ENCODE measurements around the gene PCP4.
"Not testable (repeated sequence)": the region's sequence is repeated elsewhere in the genome, so short reads cannot be mapped to it uniquely, and the experiment has no call there.

The PCP4 gene

DNA sequence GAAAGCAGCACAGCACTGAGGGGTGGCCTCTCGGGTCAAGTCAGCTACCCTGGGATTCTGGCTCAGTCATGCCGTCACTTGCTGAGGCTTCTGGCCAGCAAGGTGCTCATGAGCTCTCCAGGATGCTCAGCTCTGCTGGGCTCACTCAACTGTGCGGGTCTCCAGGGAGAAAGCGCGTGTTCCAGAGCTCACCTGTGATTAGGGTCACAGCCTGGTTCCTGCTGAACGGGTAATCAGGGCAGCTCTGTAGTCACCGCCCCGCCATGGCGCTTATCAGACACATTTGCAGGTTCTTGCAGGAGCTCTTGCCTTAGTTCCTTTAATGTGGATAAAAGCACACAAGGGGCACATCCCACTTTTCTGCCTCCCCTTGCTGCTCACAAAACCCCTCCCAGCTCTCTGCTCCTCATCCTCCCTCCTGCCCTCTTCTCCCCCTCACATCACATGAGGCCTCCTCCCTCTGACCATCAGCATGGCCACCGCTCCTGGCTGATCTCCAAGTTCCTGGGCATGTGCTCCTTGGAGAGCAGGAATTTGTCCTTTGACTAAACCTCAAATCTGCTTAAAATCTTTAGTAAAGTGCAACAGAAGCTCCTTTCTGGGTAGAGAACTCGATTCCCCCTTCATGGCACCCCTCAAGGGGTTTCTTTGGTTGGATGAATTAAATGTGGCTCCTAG lies 2.0 kb downstream of the PCP4 start:
- no peak for TF ChIP-seq TAF1 (IDR thresholded peaks at IDR 0.05; ENCODE audit: borderline replicate concordance, low read depth, low read length)
- no peak for TF ChIP-seq POLR2AphosphoS5 (IDR thresholded peaks at IDR 0.05; ENCODE audit: low read depth, low read length)
- TF ChIP-seq POLR2A (IDR thresholded peaks at IDR 0.05; ENCODE audit: low read depth, low read length): no peak
- no peak for DNase-seq (ENCODE audit: insufficient read length)
- FAIRE-seq: no peak

DNA sequence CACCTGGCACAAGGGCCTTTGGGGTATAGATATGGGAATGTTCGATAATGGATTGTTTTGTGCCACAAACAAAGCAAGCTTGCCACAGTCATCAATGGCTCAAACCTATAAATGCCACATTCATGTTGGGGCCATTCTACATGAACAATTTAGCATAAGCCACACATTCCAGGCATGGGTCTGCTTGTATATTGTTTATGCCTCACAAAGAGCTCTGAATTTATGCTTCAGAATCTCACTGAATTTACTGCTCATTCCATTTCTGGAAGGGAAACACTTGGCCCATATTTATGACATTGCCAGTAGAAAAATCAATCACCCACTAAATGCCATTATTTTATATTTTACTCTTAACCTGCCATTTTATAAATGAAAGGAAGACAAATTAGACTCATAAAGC lies 6.4 kb downstream of the PCP4 start:
- FAIRE-seq (no peak), DNase-seq (ENCODE audit: insufficient read length) (no peak)

DNA sequence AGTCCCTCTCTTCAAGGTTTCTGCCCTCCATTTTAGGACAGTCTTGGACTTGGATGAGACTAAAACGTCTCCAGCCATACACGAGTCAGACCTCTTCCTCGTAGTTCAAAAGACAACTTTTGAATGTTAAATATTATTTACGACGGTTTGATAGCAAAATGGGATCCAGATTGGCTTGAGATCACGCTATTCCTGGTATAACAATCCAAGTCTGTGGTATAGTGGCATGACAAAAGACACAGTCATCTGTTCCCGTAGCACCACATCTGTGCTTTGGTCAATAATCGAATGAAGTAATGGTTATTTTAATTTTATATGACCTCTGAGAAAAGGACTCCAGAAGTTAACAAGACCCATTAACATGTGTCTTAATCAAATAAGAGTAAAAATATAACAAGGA lies 7.0 kb downstream of the PCP4 start:
- no peak for FAIRE-seq
- TF ChIP-seq POLR2A (IDR thresholded peaks at IDR 0.05; ENCODE audit: low read depth, low read length) (no peak), POLR2AphosphoS5 (IDR thresholded peaks at IDR 0.05; ENCODE audit: low read depth, low read length) (no peak), TAF1 (IDR thresholded peaks at IDR 0.05; ENCODE audit: borderline replicate concordance, low read depth, low read length) (no peak)

More for the DNA sequence above, 6.4 kb downstream of the PCP4 start:
- no peak for TF ChIP-seq POLR2A (IDR thresholded peaks at IDR 0.05; ENCODE audit: low read depth, low read length)
- TF ChIP-seq TAF1 (IDR thresholded peaks at IDR 0.05; ENCODE audit: borderline replicate concordance, low read depth, low read length): no peak
- TF ChIP-seq POLR2AphosphoS5 (IDR thresholded peaks at IDR 0.05; ENCODE audit: low read depth, low read length): no peak

GRCh38 chr21:39874759-39875158 lies 7.5 kb downstream of the PCP4 start:
- DNase-seq (ENCODE audit: insufficient read length) (no peak), FAIRE-seq (no peak)
- TF ChIP-seq POLR2AphosphoS5 (IDR thresholded peaks at IDR 0.05; ENCODE audit: low read depth, low read length) (no peak), TAF1 (IDR thresholded peaks at IDR 0.05; ENCODE audit: borderline replicate concordance, low read depth, low read length) (no peak), POLR2A (IDR thresholded peaks at IDR 0.05; ENCODE audit: low read depth, low read length) (no peak)

More for the DNA sequence above, 7.0 kb downstream of the PCP4 start:
- DNase-seq (ENCODE audit: insufficient read length): no peak

GRCh38 chr21:39881661-39882060 lies 14.4 kb downstream of the PCP4 start:
- TF ChIP-seq POLR2A (IDR thresholded peaks at IDR 0.05; ENCODE audit: low read depth, low read length): no peak
- no peak for TF ChIP-seq POLR2AphosphoS5 (IDR thresholded peaks at IDR 0.05; ENCODE audit: low read depth, low read length)
- TF ChIP-seq TAF1 (IDR thresholded peaks at IDR 0.05; ENCODE audit: borderline replicate concordance, low read depth, low read length): no peak
- no peak for DNase-seq (ENCODE audit: insufficient read length)
- no peak for FAIRE-seq

DNA sequence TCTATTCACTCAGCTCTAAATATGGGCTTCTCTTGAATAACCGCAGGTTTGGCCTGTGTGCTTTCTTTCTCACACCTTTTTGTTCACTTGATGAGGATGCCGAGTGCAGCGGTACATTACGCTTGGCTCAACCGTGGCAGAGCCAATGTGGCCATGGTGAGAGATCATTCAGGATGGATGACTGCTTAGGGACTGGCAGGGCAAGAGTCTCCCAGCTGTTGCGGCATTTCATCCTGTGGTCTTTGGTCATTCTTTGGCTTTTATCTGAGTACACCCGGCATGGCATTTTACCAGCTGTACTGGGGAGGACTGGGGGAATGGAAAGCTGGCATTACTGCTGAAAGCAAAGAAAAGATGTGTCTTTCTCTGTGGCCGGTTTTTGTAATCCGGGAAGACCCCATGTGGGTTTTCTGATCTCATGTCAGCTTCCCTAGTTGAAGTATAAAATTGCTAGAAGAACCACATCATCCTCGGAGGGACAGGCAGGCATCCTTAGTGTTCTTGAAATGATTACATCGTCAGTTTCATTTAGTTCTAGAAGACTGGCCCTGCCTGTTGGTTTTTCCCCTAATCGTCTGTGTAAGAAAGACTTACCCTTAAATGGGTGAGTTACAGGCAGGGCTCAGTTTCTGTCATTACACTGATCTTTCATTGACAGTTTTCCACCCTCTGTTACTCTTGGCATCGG lies 15.1 kb downstream of the PCP4 start:
- TF ChIP-seq TAF1 (IDR thresholded peaks at IDR 0.05; ENCODE audit: borderline replicate concordance, low read depth, low read length) (no peak), POLR2A (IDR thresholded peaks at IDR 0.05; ENCODE audit: low read depth, low read length) (no peak), POLR2AphosphoS5 (IDR thresholded peaks at IDR 0.05; ENCODE audit: low read depth, low read length) (no peak)
- FAIRE-seq: no peak
- DNase-seq (ENCODE audit: insufficient read length): no peak

DNA sequence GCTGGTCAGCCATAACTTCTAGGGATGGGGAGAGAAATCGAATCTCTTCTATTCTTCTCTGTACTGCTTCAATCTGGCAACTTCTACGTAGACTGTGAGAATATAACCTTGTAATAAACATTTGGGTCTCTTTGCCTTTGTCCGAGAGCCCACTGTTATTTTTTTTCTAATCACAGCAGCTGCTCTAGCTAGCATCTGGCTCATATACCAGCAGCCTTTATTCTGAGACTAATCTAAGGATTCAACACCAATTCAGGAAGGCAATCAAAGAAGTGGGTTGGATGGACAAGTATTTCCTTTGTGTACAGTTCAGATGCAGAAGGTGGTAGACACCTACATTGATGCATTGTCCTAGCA lies 15.6 kb downstream of the PCP4 start:
- FAIRE-seq: no peak
- no peak for DNase-seq (ENCODE audit: insufficient read length)
- TF ChIP-seq POLR2AphosphoS5 (IDR thresholded peaks at IDR 0.05; ENCODE audit: low read depth, low read length) (no peak), TAF1 (IDR thresholded peaks at IDR 0.05; ENCODE audit: borderline replicate concordance, low read depth, low read length) (no peak), POLR2A (IDR thresholded peaks at IDR 0.05; ENCODE audit: low read depth, low read length) (no peak)

DNA sequence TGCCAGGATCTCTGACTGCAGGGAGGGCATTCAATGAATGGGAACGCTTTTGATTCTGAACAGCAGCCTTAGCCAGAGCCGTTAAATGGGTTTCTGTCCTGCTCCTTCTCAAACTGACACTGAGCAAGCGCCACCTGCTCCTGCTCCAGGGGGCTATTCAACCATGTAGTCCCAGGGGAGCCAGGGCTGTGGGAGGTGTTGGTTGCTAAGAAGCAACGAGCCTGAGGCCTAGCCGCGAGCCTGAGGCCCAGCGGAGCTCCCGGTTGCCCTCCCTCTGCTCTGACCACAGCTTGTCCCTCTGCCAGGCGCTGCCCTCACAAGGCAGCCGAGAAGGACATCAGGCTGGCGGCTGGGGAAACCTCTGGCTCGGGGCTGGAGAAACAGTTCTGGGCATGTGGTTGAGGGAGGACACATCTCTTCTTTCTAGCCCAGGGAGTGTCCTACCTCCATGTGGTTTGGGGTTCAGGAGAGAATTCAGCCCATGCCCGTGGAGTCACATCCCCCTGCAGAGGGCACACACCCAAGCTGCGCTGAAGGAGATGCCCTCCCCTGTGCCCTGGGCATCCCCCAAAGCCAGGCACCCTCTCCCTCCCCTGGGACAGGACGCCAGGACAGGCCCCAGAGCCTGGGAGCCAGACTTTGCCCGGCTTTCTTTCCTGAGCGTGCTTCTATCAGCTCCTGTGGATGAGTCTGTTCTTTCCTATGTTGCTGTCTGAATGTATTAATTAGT lies 18.0 kb downstream of the PCP4 start:
- FAIRE-seq (no peak), DNase-seq (ENCODE audit: insufficient read length) (no peak)
- TF ChIP-seq POLR2A (IDR thresholded peaks at IDR 0.05; ENCODE audit: low read depth, low read length) (no peak), POLR2AphosphoS5 (IDR thresholded peaks at IDR 0.05; ENCODE audit: low read depth, low read length) (no peak), TAF1 (IDR thresholded peaks at IDR 0.05; ENCODE audit: borderline replicate concordance, low read depth, low read length) (no peak)

- DNase-seq (ENCODE audit: insufficient read length) (no peak), FAIRE-seq (no peak)
- TF ChIP-seq TAF1 (IDR thresholded peaks at IDR 0.05; ENCODE audit: borderline replicate concordance, low read depth, low read length) (no peak), POLR2AphosphoS5 (IDR thresholded peaks at IDR 0.05; ENCODE audit: low read depth, low read length) (no peak), POLR2A (IDR thresholded peaks at IDR 0.05; ENCODE audit: low read depth, low read length) (no peak)
Measured at GRCh38 chr21:39888848-39889247, 21.6 kb downstream of the PCP4 start.

DNA sequence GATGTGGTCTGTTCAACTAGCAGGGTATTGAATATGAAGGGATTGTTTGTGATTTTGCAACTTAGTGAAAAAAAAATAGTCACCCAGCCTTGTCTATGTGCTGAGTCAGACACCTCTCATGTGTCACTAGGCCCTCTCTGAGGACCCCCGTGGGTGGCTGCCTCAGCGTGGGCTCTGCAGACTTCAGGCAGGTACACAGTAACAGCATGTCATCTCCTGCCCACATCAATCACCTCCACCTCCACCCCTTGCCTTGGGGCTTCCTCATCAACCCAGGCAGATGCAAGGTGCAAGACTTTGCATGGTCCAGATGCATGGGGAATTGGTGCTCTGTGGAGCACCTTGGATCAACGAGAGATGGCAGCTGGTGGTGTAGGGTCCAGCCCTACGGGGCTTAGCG lies 23.9 kb downstream of the PCP4 start:
- FAIRE-seq (no peak), DNase-seq (ENCODE audit: insufficient read length) (no peak)
- TF ChIP-seq POLR2A (IDR thresholded peaks at IDR 0.05; ENCODE audit: low read depth, low read length) (no peak), POLR2AphosphoS5 (IDR thresholded peaks at IDR 0.05; ENCODE audit: low read depth, low read length) (no peak)

GRCh38 chr21:39891863-39892262 lies 24.6 kb downstream of the PCP4 start:
- DNase-seq (ENCODE audit: insufficient read length); FAIRE-seq: not testable (repeated sequence)

- DNase-seq (ENCODE audit: insufficient read length): no peak
- FAIRE-seq: no peak
- TF ChIP-seq TAF1 (IDR thresholded peaks at IDR 0.05; ENCODE audit: borderline replicate concordance, low read depth, low read length): no peak
- no peak for TF ChIP-seq POLR2A (IDR thresholded peaks at IDR 0.05; ENCODE audit: low read depth, low read length)
- TF ChIP-seq POLR2AphosphoS5 (IDR thresholded peaks at IDR 0.05; ENCODE audit: low read depth, low read length): no peak
Measured at GRCh38 chr21:39900491-39900890, 33.3 kb downstream of the PCP4 start.

Data from GM12892 (cell line).